A204.1 (cell line): ENCODE measurements around the gene USP5.

ENCODE experiments used
- FAIRE-seq: peaks from 2 replicates; lab custom pipeline; 2012; peaks lifted over from hg19 to GRCh38; lab: Jason Lieb, UNC

Gene USP5

DNA sequence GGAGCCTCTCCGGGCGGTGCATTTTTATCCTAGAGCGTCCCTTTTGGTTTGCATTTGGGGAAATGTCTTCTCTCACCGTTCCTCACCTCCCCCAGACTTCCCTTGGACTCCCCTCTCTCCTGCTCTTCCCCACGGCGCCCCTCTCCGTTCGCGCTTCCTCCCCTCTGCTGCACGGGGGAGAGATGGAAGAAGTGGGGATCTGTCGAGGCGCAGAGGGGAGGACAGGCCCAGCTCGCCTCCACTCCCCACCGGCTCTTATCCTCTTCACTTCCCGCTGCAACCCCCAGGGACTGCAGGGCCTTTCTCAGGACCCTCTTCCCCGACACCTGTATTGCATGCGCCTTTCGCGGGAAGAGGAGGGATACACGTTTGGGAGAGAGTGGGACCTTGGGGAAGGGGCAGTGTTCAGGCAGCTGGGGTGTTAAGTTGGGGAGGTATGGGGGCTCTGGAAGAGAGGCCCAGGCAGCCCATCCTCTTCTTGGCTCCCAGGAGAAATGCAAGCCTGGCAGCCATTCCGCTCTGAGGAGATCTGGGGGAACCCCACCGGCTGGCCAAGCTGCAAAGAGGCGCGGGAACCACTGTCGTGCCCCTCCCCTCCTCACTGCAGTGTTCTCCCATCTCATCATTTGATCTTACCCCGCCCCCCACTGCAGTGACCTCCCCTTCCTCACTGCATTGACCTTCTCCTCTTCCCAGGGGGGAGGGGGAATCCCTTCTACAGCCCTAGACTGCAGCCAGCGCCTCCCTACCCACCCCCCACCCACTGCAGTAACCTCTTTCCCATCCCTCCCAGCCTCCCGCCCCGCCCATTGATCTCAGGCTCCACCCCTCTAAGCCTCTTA lies 63.2 kb downstream of the USP5 start:
- FAIRE-seq, result no peak

GRCh38 chr12:6915789-6916285 lies 63.9 kb downstream of the USP5 start:
- FAIRE-seq, result no peak
